GM18505 (cell line): ENCODE results near the gene PLS3.

Source experiments
- ATAC-seq: cut with Tn5 transposase; IDR thresholded peaks from one replicate; pipeline ENCODE4 v1.9.1; 2021; ENCODE audit not compliant: unreplicated experiment
- POLR2A ChIP-seq: IDR thresholded peaks from 4 replicates; pipeline ENCODE4 v1.6.1; 2011; ENCODE audit warnings: borderline replicate concordance; ENCODE audit not compliant: insufficient read depth, insufficient read length; ENCODE audit errors: extremely low read depth

Gene PLS3

GRCh38 chrX:115553171-115553570 is 7.8 kb upstream of the PLS3 start:
- TF ChIP-seq POLR2A, result no peak
- ATAC-seq, result no peak

- no peak for ATAC-seq
- no peak for TF ChIP-seq POLR2A
Observed at GRCh38 chrX:115559672-115560071, 1.3 kb upstream of the PLS3 start.

GRCh38 chrX:115560211-115560977 is 580 bp upstream of the PLS3 start:
- TF ChIP-seq POLR2A, result no peak
- no peak for ATAC-seq

- ATAC-seq, result peak; percentile 35
- no peak for TF ChIP-seq POLR2A
Observed at GRCh38 chrX:115561605-115562479, 868 bp downstream of the PLS3 start.

- no peak for ATAC-seq
- TF ChIP-seq POLR2A, result no peak
Observed at GRCh38 chrX:115562480-115562847, 1.5 kb downstream of the PLS3 start.

- ATAC-seq, result no peak
- TF ChIP-seq POLR2A, result no peak
Observed at GRCh38 chrX:115563633-115564162, 2.7 kb downstream of the PLS3 start.

- no peak for ATAC-seq
- TF ChIP-seq POLR2A, result no peak
Observed at GRCh38 chrX:115564243-115564642, 3.3 kb downstream of the PLS3 start.

GRCh38 chrX:115565888-115566287 is 4.9 kb downstream of the PLS3 start:
- no peak for TF ChIP-seq POLR2A
- ATAC-seq, result no peak

GRCh38 chrX:115571712-115572111 is 10.7 kb downstream of the PLS3 start:
- no peak for TF ChIP-seq POLR2A
- no peak for ATAC-seq

GRCh38 chrX:115573185-115573584 is 12.2 kb downstream of the PLS3 start:
- no peak for ATAC-seq
- no peak for TF ChIP-seq POLR2A

GRCh38 chrX:115576676-115577075 is 15.7 kb downstream of the PLS3 start:
- ATAC-seq, result no peak
- no peak for TF ChIP-seq POLR2A

- TF ChIP-seq POLR2A, result no peak
- ATAC-seq, result no peak
Observed at GRCh38 chrX:115579327-115579726, 18.4 kb downstream of the PLS3 start.

- TF ChIP-seq POLR2A, result no peak
- no peak for ATAC-seq
Observed at GRCh38 chrX:115579786-115580294, 18.9 kb downstream of the PLS3 start.
